HepG2 (cell line): ENCODE measurements around the gene TMEM184C. TPM values are rescaled to one million over a fixed set of nuclear protein-coding genes. Genes with fewer than 3 reads are reported as not detected.

Experiments used
- ATAC-seq: fragments of 200-7000 bp; cut with Tn5 transposase; 3 replicates; pipeline ENCODE4 v1.9.1; 2020; ENCODE audit warnings: mild to moderate bottlenecking, moderate library complexity
- BruUV-seq: library from RNA; stranded (reverse); fragments of 400-500 nt; replicated peaks from 2 replicates; lab custom pipeline; 2021; lab: Mats Ljungman, UMichigan
- CTCF ChIA-PET: fragments of 300-600 bp; formaldehyde crosslinking; extraction: SDS; loops from one replicate; lab custom pipeline; 2021; ENCODE audit warnings: low total read pairs, inconsistent platforms, low intra/inter-chr PET ratio; lab: Yijun Ruan, JAX
- POLR2A ChIA-PET: fragments of 350-600 bp; sonication (Branson Sonifier 250); formaldehyde crosslinking; loops from one replicate; lab custom pipeline; 2020; ENCODE audit warnings: antibody characterized with exemption, inconsistent platforms; lab: Yijun Ruan, JAX
- DNase-seq: peaks from one replicate; pipeline ENCODE4 v3.0.0-alpha.2; 2015; ENCODE audit warnings: low spot score
- FAIRE-seq: peaks from 3 replicates; lab custom pipeline; 2011; peaks lifted over from hg19 to GRCh38; lab: Jason Lieb, UNC
- H2AFZ ChIP-seq: one replicate; pipeline ENCODE4 v1.6.1; 2011; ENCODE audit warnings: low read length, inconsistent platforms
- H3K27ac ChIP-seq: fragments of 300-600 bp; 3 replicates; pipeline ENCODE4 v1.8.0; 2011; ENCODE audit warnings: mixed run types, mild to moderate bottlenecking, mixed read lengths, low read length, inconsistent platforms; ENCODE audit not compliant: insufficient read depth; ENCODE audit errors: extremely low read length
- H3K27me3 ChIP-seq, 2 experiments: fragments of 200-600 bp in 1 of 2; 2 replicates in 1 of 2; 3 replicates in 1 of 2; pipeline versions ENCODE4 v1.6.0 to v1.8.0; 2011; ENCODE audit warnings: low read length in 2 of 2, mild to moderate bottlenecking in 2 of 2, moderate library complexity in 2 of 2, inconsistent platforms in 1 of 2; ENCODE audit not compliant: insufficient read depth in 2 of 2, control insufficient read depth in 1 of 2
- H3K36me3 ChIP-seq, 2 experiments: fragments of 200-600 bp in 1 of 2; replicated peaks in 1 of 2; 2 replicates in 1 of 2; 3 replicates in 1 of 2; pipeline versions ENCODE4 v1.5.1 to v1.8.0; 2011; ENCODE audit warnings: low read length in 2 of 2, inconsistent platforms in 1 of 2; ENCODE audit not compliant: insufficient read depth in 2 of 2, control insufficient read depth in 1 of 2
- H3K4me1 ChIP-seq: 2 replicates; pipeline ENCODE4 v1.5.1; 2012; ENCODE audit warnings: low read length, inconsistent platforms; ENCODE audit not compliant: insufficient read depth
- H3K4me2 ChIP-seq: 2 replicates; pipeline ENCODE4 v1.6.0; 2011; ENCODE audit warnings: low read depth, low read length, inconsistent platforms
- H3K4me3 ChIP-seq, 3 experiments: fragments of 200-600 bp in 1 of 3; sonication (generic), shearing (Covaris generic) in 1 of 3; replicated peaks in 1 of 3; 2 replicates each; pipeline ENCODE4 v1.5.1; 2011 to 2016; ENCODE audit warnings: low read length in 3 of 3, inconsistent platforms in 2 of 3, low read depth in 2 of 3, mild to moderate bottlenecking in 2 of 3, control low read depth in 1 of 3, mixed read lengths in 1 of 3; ENCODE audit not compliant: insufficient read depth in 1 of 3
- H3K79me2 ChIP-seq: one replicate; pipeline ENCODE4 v1.6.1; 2011; ENCODE audit warnings: low read length, inconsistent platforms; ENCODE audit not compliant: insufficient read depth
- H3K9ac ChIP-seq: 2 replicates; pipeline ENCODE4 v1.6.0; 2011; ENCODE audit warnings: mild to moderate bottlenecking, low read depth, low read length, inconsistent platforms; ENCODE audit not compliant: insufficient read depth
- H3K9me3 ChIP-seq: 2 replicates; pipeline ENCODE4 v1.5.1; 2012; ENCODE audit warnings: mild to moderate bottlenecking, low read length
- H4K20me1 ChIP-seq: 2 replicates; pipeline ENCODE4 v1.6.0; 2011; ENCODE audit warnings: inconsistent platforms, mild to moderate bottlenecking, low read length, moderate library complexity; ENCODE audit not compliant: insufficient read depth
- GZF1 ChIP-seq: sonication (generic); formaldehyde crosslinking; IDR thresholded peaks from 2 replicates; pipeline ENCODE4 v1.5.1; 2020; ENCODE audit warnings: mild to moderate bottlenecking, missing genetic modification reagents
- HMGA1 ChIP-seq: sonication (generic); formaldehyde crosslinking; conservative IDR thresholded peaks from 2 replicates; pipeline ENCODE4 v1.4.0; 2020; ENCODE audit warnings: missing genetic modification reagents
- NR3C1 ChIP-seq: sonication (generic); formaldehyde crosslinking; IDR thresholded peaks from 2 replicates; pipeline ENCODE4 v1.4.0; 2020; ENCODE audit warnings: missing genetic modification reagents
- REST ChIP-seq, 2 experiments: IDR thresholded peaks; 2 replicates each; pipeline ENCODE4 v1.6.1; 2011 to 2012; ENCODE audit warnings: low read length in 2 of 2, borderline replicate concordance in 1 of 2, low read depth in 1 of 2, mild to moderate bottlenecking in 1 of 2, moderate library complexity in 1 of 2
- ZBTB21 ChIP-seq: sonication (generic); formaldehyde crosslinking; IDR thresholded peaks from 2 replicates; pipeline ENCODE4 v1.4.0; 2020; ENCODE audit warnings: missing genetic modification reagents
- ZBTB44 ChIP-seq: sonication (generic); formaldehyde crosslinking; IDR thresholded peaks from 2 replicates; pipeline ENCODE4 v1.4.0; 2020; ENCODE audit warnings: missing genetic modification reagents
- ZFP41 ChIP-seq: sonication (generic); formaldehyde crosslinking; IDR thresholded peaks from 2 replicates; pipeline ENCODE4 v1.4.0; 2020; ENCODE audit warnings: mild to moderate bottlenecking, missing genetic modification reagents, borderline replicate concordance
- ZKSCAN8 ChIP-seq: IDR thresholded peaks from 2 replicates; pipeline ENCODE4 v1.6.1; 2016; ENCODE audit warnings: borderline replicate concordance, missing genetic modification reagents, missing compliant biosample characterization
- ZMYM3 ChIP-seq: sonication (generic); formaldehyde crosslinking; IDR thresholded peaks from 2 replicates; pipeline ENCODE4 v1.5.1; 2020; ENCODE audit warnings: mild to moderate bottlenecking, missing genetic modification reagents
- ZNF101 ChIP-seq: sonication (generic); formaldehyde crosslinking; IDR thresholded peaks from 2 replicates; pipeline ENCODE4 v1.4.0; 2020; ENCODE audit warnings: mild to moderate bottlenecking, low read depth, missing genetic modification reagents, borderline replicate concordance
- ZNF121 ChIP-seq: sonication (generic); formaldehyde crosslinking; IDR thresholded peaks from 2 replicates; pipeline ENCODE4 v1.5.0; 2020; ENCODE audit warnings: mild to moderate bottlenecking, missing genetic modification reagents
- ZNF235 ChIP-seq: sonication (generic); formaldehyde crosslinking; IDR thresholded peaks from 2 replicates; pipeline ENCODE4 v1.8.1; 2023; ENCODE audit warnings: mild to moderate bottlenecking, missing genetic modification reagents, borderline replicate concordance
- ZNF354B ChIP-seq: sonication (generic); formaldehyde crosslinking; IDR thresholded peaks from 2 replicates; pipeline ENCODE4 v1.8.0; 2022; ENCODE audit warnings: mild to moderate bottlenecking, missing genetic modification reagents
- ZNF567 ChIP-seq: sonication (generic); formaldehyde crosslinking; IDR thresholded peaks from 2 replicates; pipeline ENCODE4 v1.8.1; 2023; ENCODE audit warnings: mild to moderate bottlenecking, missing genetic modification reagents, borderline replicate concordance
- ZNF576 ChIP-seq: sonication (generic); formaldehyde crosslinking; IDR thresholded peaks from 2 replicates; pipeline ENCODE4 v1.4.0; 2020; ENCODE audit warnings: mild to moderate bottlenecking, missing genetic modification reagents
- ZNF691 ChIP-seq: sonication (generic); formaldehyde crosslinking; IDR thresholded peaks from 2 replicates; pipeline ENCODE4 v1.4.0; 2020; ENCODE audit warnings: missing genetic modification reagents, low read depth, mild to moderate bottlenecking, borderline replicate concordance
- ZNF781 ChIP-seq: sonication (generic); formaldehyde crosslinking; IDR thresholded peaks from 2 replicates; pipeline ENCODE4 v1.5.1; 2020; ENCODE audit warnings: borderline replicate concordance, mild to moderate bottlenecking, missing genetic modification reagents; ENCODE audit errors: not compliant biosample characterization
- ZSCAN20 ChIP-seq: sonication (generic); formaldehyde crosslinking; IDR thresholded peaks from 2 replicates; pipeline ENCODE4 v1.4.0; 2020; ENCODE audit warnings: missing genetic modification reagents, mild to moderate bottlenecking, borderline replicate concordance
- WGBS: methylation state at CpG from one replicate; pipeline ENCODE4 v1.1.6; 2017; ENCODE audit warnings: low lambda C conversion rate; 5-methylcytosine and 5-hydroxymethylcytosine counted together
- in situ Hi-C: cut with HindIII; loops from 2 replicates; pipeline ENCODE4 v1.10.0; 2017; ENCODE audit warnings: low pct_unique_long_range_greater_than_20kb; ENCODE audit not compliant: extremely low pct_ligation_motif_present
- intact Hi-C: fragments of 100-400 bp; cut with micrococcal nuclease; formaldehyde crosslinking; loops from one replicate; pipeline ENCODE4 v1.10.0; 2022; ENCODE audit not compliant: unreplicated experiment
- polyA plus RNA-seq, 8 experiments: library from polyadenylated mRNA; depleted of rRNA in 3 of 8; stranded (reverse) in 7 of 8; unstranded in 1 of 8; fragments of >200 nt; fragmentation: Illumina TruSeq in 4 of 8; extraction: Trizol in 4 of 8; gene quantifications; 2 replicates each; pipeline versions ENCODE4 v1.2.1 to v1.2.3, GENCODE V29; 2011 to 2016; ENCODE audit warnings: low read depth in 4 of 8, missing spikeins in 1 of 8, mixed read lengths in 1 of 8; ENCODE audit not compliant: insufficient read depth in 1 of 8
- total RNA-seq, 5 experiments: library from RNA; depleted of rRNA; stranded (reverse); fragments of >200 nt; fragmentation: Illumina TruSeq; extraction: Trizol; gene quantifications; 2 replicates each; pipeline ENCODE4 v1.2.3, GENCODE V29; 2016; ENCODE audit warnings: low read depth in 1 of 5

Gene TMEM184C
- total and polyA plus RNA-seq, 2 of the 13 experiments (the other 11 are each of a cell fraction or from before 2014, with no cell fraction given), result 13.9 to 26.1 TPM

GRCh38 chr4:147587041-147587440, 30.2 kb upstream of the TMEM184C start (continued):
- no peak for TF ChIP-seq ZNF691 (CRISPR knock-in tag)
- TF ChIP-seq ZNF101, result no peak
- TF ChIP-seq REST (IDR thresholded peaks at IDR 0.05; ENCODE audit: borderline replicate concordance in 1 of 2, low read depth in 1 of 2, low read length in 2 of 2), result no peak
- TF ChIP-seq ZNF576, result no peak
- no peak for TF ChIP-seq ZNF354B (CRISPR knock-in tag)

GRCh38 chr4:147589586-147589985, 27.6 kb upstream of the TMEM184C start:
- ATAC-seq, result no peak
- Histone ChIP-seq H2AFZ (no peak overlapping the region), H3K36me3 (no peaks in the 10 kb centered on the region), H3K4me3 (no peak overlapping the region), H3K9ac (no peak overlapping the region), H3K4me2 (no peak overlapping the region), H3K79me2 (no peaks in the 10 kb centered on the region), H4K20me1 (no peaks in the 10 kb centered on the region), H3K27me3 (no peaks in the 10 kb centered on the region), H3K4me1 (no peaks in the 10 kb centered on the region), H3K9me3 (no peaks in the 10 kb centered on the region), H3K27ac (no peak overlapping the region)
- 13% methylated on average over 1 of the region's 1 CpG for WGBS
- TF ChIP-seq HMGA1 (CRISPR knock-in tag) (no peak), ZNF121 (CRISPR knock-in tag) (no peak), ZSCAN20 (CRISPR knock-in tag) (no peak), NR3C1 (no peak), ZNF567 (no peak), GZF1 (CRISPR knock-in tag) (no peak), ZNF235 (CRISPR knock-in tag) (no peak), ZNF781 (no peak), ZBTB21 (CRISPR knock-in tag) (no peak), ZFP41 (no peak), ZMYM3 (no peak), ZBTB44 (CRISPR knock-in tag) (no peak), ZKSCAN8 (CRISPR knock-in tag) (no peak)
- intact Hi-C loops, result no loop called here
- CTCF ChIA-PET, result interaction anchor here (1.8 to 3.1 kb wide), 3 partner anchors 70 to 429 kb away, joined by 5 to 30 read pairs (median 21); no protein-coding TSS in a partner anchor
- no TSS peak for BruUV-seq
- no peak for FAIRE-seq
- DNase-seq, result no peak
- POLR2A ChIA-PET, result no interaction called here
- in situ Hi-C loops, result loop anchor here (5.0 to 25.0 kb wide), 2 partner anchors 72 to 577 kb away; no protein-coding TSS in a partner anchor
